Thoracic aorta (tissue), 2 donors: ENCODE results near the gene DYNLRB1. TPM values are rescaled to one million over a fixed set of nuclear protein-coding genes. Genes with fewer than 3 reads are reported as not detected.
A peak's percentile ranks its signal among the peaks of the same experiment; 100 is the strongest.

ENCODE experiments used
- ATAC-seq: fragments of 150-250 bp; one replicate; pipeline ENCODE4 v1.8.0; 2017; ENCODE audit warnings: low read depth; ENCODE audit not compliant: insufficient number of reproducible peaks, low FRiP score
- DNase-seq: peaks from one replicate; pipeline ENCODE4 v3.0.0-alpha.2; 2020; ENCODE audit warnings: low spot score
- H3K27ac ChIP-seq, 2 donors: fragments of 200-600 bp; sonication (generic); 1 replicate in 1 of 2; 2 replicates in 1 of 2; pipeline ENCODE4 v1.5.1; 2016; ENCODE audit warnings: mild to moderate bottlenecking in 2 of 2, moderate library complexity in 2 of 2
- H3K27me3 ChIP-seq: fragments of 200-600 bp; sonication (generic); replicated peaks from 2 replicates; pipeline ENCODE4 v1.6.0; 2016; ENCODE audit warnings: mild to moderate bottlenecking; ENCODE audit not compliant: insufficient read depth
- H3K36me3 ChIP-seq: fragments of 200-600 bp; sonication (generic); one replicate; pipeline ENCODE4 v1.5.1; 2016
- H3K4me1 ChIP-seq, 2 donors: fragments of 200-600 bp; sonication (generic); 1 replicate in 1 of 2; 2 replicates in 1 of 2; pipeline versions ENCODE4 v1.5.1 to v1.6.0; 2016; ENCODE audit warnings: low read depth in 2 of 2, mild to moderate bottlenecking in 1 of 2; ENCODE audit not compliant: control insufficient read depth in 1 of 2
- H3K4me3 ChIP-seq: fragments of 200-600 bp; sonication (generic); 2 replicates; pipeline ENCODE4 v1.5.1; 2016; ENCODE audit warnings: mild to moderate bottlenecking
- H3K9me3 ChIP-seq: fragments of 200-600 bp; sonication (generic); 2 replicates; pipeline ENCODE4 v1.5.1; 2016
- total RNA-seq, 2 donors: library from RNA; depleted of rRNA; stranded (reverse); fragments of >200 nt; gene quantifications; one replicate each; pipeline versions ENCODE4 v1.1.0 to v1.2.3, GENCODE V29; 2016
- TF ChIP-seq, protein P1 (sequence below): fragments of 200-600 bp; sonication (generic); IDR thresholded peaks from one replicate; pipeline ENCODE4 v1.5.1; 2019; ENCODE audit warnings: antibody characterized with exemption

The DYNLRB1 gene
- 100 to 1,000 TPM; 115 to 138 TPM for total RNA-seq

DNA sequence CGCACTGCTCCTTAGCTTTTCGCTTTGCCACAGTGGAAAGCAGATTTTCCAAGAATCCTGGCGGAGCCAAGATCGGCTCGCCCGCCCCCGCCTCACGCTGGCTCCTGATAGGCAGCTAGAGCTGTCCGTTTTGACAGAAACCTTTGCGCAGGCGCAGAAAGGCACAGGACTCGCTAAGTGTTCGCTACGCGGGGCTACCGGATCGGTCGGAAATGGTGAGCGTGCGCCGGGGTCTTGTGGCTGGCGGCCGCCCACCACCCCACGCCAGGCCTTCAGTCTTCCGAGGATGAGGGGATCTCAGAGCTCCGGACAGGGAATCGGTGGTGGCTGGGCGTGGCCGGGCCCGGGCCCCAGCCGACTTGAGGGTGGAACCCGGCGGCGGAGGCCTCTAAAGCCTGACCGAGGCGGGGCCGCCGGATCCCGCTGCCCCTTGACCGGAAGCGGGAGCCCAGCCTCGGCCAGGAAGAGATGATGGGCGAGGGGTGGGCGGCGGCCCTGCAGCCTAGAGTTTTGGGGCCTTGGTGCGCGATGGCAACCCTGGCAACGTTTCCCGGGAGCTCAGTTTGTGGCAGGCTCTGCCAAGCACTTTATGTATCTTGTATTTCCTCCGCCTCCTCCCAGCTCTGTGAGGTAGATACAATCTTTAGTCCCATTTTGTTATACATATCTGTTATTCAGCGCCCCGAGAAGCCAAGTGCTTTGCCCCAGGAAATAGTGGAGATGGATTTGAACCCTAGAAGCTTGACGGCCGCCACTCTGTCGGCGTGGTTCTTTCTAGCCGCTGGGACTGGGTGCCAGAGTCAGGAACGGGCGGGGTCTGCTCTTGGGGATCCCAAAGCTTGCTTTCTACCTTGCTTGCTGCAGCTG, at the start of gene DYNLRB1:
DYNLRB1 (plus strand) TSS at position 176 of the 867 bp plus-strand sequence; CDS start at position 213, 37 bp downstream.
- peak within 1 kb of the TSS; percentile 79 for H3K4me3 ChIP-seq
- peak within 1 kb of the TSS; percentile 86 to 96 for H3K27ac ChIP-seq
- TF ChIP-seq, protein P1, sequence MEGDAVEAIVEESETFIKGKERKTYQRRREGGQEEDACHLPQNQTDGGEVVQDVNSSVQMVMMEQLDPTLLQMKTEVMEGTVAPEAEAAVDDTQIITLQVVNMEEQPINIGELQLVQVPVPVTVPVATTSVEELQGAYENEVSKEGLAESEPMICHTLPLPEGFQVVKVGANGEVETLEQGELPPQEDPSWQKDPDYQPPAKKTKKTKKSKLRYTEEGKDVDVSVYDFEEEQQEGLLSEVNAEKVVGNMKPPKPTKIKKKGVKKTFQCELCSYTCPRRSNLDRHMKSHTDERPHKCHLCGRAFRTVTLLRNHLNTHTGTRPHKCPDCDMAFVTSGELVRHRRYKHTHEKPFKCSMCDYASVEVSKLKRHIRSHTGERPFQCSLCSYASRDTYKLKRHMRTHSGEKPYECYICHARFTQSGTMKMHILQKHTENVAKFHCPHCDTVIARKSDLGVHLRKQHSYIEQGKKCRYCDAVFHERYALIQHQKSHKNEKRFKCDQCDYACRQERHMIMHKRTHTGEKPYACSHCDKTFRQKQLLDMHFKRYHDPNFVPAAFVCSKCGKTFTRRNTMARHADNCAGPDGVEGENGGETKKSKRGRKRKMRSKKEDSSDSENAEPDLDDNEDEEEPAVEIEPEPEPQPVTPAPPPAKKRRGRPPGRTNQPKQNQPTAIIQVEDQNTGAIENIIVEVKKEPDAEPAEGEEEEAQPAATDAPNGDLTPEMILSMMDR: no peak
- H3K36me3 ChIP-seq: no peaks in the 10 kb centered on the region
- H3K4me1 ChIP-seq: peaks cover 10 to 45% of the 10 kb centered on the region in 2 donors
- ATAC-seq: peak; percentile 86
- peak; percentile 90 for DNase-seq
- H3K9me3 ChIP-seq: no peaks in the 10 kb centered on the region
- H3K27me3 ChIP-seq: no peaks in the 10 kb centered on the region

DNA sequence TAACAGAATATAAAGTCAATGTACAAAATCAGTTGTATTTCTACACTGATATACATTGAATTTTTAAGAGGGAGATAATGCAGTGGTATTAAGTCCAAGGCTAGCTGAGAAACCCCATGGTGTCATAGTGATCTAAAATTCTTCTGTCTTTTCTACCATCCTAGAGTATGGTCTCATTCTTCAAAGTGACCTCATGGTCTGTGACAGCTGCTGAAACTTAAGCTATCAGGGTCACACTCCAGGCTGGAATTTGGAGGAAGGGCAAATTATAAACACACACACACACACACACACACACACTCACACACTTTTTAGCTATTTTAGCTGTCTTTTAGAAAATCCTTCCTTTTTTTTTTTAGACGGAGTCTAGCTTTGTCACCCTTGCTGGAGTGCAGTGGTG, 47.3 kb upstream of the DYNLRB1 start:
- H3K36me3 ChIP-seq: peaks cover 4% of the 10 kb centered on the region
- TF ChIP-seq, protein P1: no peak

DNA sequence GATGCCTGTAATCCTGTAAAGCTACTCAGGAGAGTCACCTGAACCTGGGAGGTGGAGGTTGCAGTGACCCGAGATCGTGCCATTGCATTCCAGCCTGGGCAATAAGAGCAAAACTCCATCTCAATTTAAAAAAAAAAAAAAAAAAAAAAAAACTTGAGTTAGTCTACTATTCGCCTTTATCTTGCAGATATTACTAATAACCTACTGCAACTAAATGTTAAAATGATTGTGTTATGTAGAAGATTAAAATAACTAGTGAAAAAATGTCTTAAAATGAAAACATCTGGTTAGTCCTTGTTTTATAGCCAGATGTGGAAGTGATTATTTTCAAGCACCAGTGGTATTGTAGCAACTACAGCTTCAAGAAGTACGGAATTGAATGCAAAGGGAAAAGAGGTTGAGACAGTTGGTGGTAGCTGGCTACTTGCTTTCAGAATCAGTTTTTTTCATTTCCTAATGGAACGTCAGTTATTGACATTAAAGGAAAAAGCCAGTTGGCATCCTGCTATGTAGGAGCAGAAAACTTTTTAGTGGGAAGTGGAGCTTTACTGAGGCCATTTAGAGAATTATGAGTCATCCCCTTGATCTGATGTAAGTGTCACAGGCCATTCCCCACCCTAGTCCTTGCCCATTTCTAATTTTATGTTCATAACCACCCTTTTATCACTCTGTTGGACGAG, 43.8 kb upstream of the DYNLRB1 start:
- H3K4me3 ChIP-seq: no peak overlapping the region
- peak overlapping the region; percentile 61 to 70 for H3K27ac ChIP-seq
- ATAC-seq (peak; percentile 80), DNase-seq (no peak)
- TF ChIP-seq, protein P1: no peak
- peaks cover 15 to 21% of the 10 kb centered on the region in 2 donors for H3K4me1 ChIP-seq
- peaks cover 4% of the 10 kb centered on the region for H3K36me3 ChIP-seq
- H3K27me3 ChIP-seq: no peaks in the 10 kb centered on the region
- H3K9me3 ChIP-seq: no peaks in the 10 kb centered on the region

More for the DNA sequence above, 47.3 kb upstream of the DYNLRB1 start:
- no peak overlapping the region for H3K27ac ChIP-seq
- ATAC-seq (no peak), DNase-seq (no peak)
- peaks cover 15 to 16% of the 10 kb centered on the region in 2 donors for H3K4me1 ChIP-seq
- no peaks in the 10 kb centered on the region for H3K27me3 ChIP-seq
- no peaks in the 10 kb centered on the region for H3K9me3 ChIP-seq
- no peak overlapping the region for H3K4me3 ChIP-seq

- peak overlapping the region; percentile 61 to 70 for H3K27ac ChIP-seq
- H3K36me3 ChIP-seq: peaks cover 4% of the 10 kb centered on the region
- H3K9me3 ChIP-seq: no peaks in the 10 kb centered on the region
- peaks cover 15 to 21% of the 10 kb centered on the region in 2 donors for H3K4me1 ChIP-seq
- DNase-seq (no peak), ATAC-seq (no peak)
- TF ChIP-seq, protein P1: no peak
- H3K27me3 ChIP-seq: no peaks in the 10 kb centered on the region
- no peak overlapping the region for H3K4me3 ChIP-seq
Observed at GRCh38 chr20:34473262-34473883, 42.8 kb upstream of the DYNLRB1 start.
